Neural progenitor cell (in vitro differentiated cells): ENCODE data around the gene PHETA1. TPM values are rescaled to one million over a fixed set of nuclear protein-coding genes. Genes with fewer than 3 reads are reported as not detected.
"Not testable (repeated sequence)": the region's sequence is repeated elsewhere in the genome, so short reads cannot be mapped to it uniquely, and the experiment has no call there.

Source experiments
- DNase-seq: peaks from one replicate; pipeline ENCODE4 v3.0.0-alpha.2; 2016; ENCODE audit warnings: low spot score
- H2AFZ ChIP-seq: fragments of 200-600 bp; sonication (generic); replicated peaks from 2 replicates; pipeline ENCODE4 v1.6.1; 2016; ENCODE audit warnings: antibody characterized with exemption
- H3F3A ChIP-seq: fragments of 200-600 bp; sonication (generic); 2 replicates; pipeline ENCODE4 v1.6.1; 2016; ENCODE audit warnings: antibody characterized with exemption, low read depth
- H3K27ac ChIP-seq: fragments of 200-600 bp; sonication (generic); 2 replicates; pipeline ENCODE4 v1.5.1; 2016; ENCODE audit warnings: mild to moderate bottlenecking
- H3K27me3 ChIP-seq: fragments of 200-600 bp; sonication (generic); 2 replicates; pipeline ENCODE4 v1.6.1; 2016; ENCODE audit warnings: mild to moderate bottlenecking, moderate library complexity
- H3K36me3 ChIP-seq: fragments of 200-600 bp; sonication (generic); 2 replicates; pipeline ENCODE4 v1.5.1; 2016
- H3K4me1 ChIP-seq: fragments of 200-600 bp; sonication (generic); 2 replicates; pipeline ENCODE4 v1.6.1; 2016; ENCODE audit warnings: mixed run types
- H3K4me2 ChIP-seq: fragments of 200-600 bp; sonication (generic); 2 replicates; pipeline ENCODE4 v1.6.1; 2016
- H3K4me3 ChIP-seq: fragments of 200-600 bp; sonication (generic); 2 replicates; pipeline ENCODE4 v1.5.1; 2016
- H3K79me2 ChIP-seq: fragments of 200-600 bp; sonication (generic); 2 replicates; pipeline ENCODE4 v1.6.1; 2016; ENCODE audit warnings: low read depth
- H3K9ac ChIP-seq: fragments of 200-600 bp; sonication (generic); 2 replicates; pipeline ENCODE4 v1.6.1; 2016
- H3K9me3 ChIP-seq: fragments of 200-600 bp; sonication (generic); 2 replicates; pipeline ENCODE4 v1.5.1; 2016; ENCODE audit warnings: low read depth
- H4K20me1 ChIP-seq: fragments of 200-600 bp; sonication (generic); 2 replicates; pipeline ENCODE4 v1.6.1; 2016; ENCODE audit warnings: low read depth
- H3K27ac Mint-ChIP-seq: 3 replicates; pipeline ENCODE4 v1.8.0; 2021; ENCODE audit warnings: mixed read lengths
- H3K27me3 Mint-ChIP-seq: 2 replicates; pipeline ENCODE4 v1.8.0; 2022; ENCODE audit warnings: low read depth, mild to moderate bottlenecking, inconsistent platforms, moderate library complexity, mixed read lengths; ENCODE audit not compliant: insufficient read depth
- H3K36me3 Mint-ChIP-seq: 3 replicates; pipeline ENCODE4 v1.8.0; 2021; ENCODE audit warnings: mixed read lengths
- H3K4me1 Mint-ChIP-seq: 3 replicates; pipeline ENCODE4 v1.8.0; 2021; ENCODE audit warnings: mixed read lengths
- H3K4me3 Mint-ChIP-seq: 3 replicates; pipeline ENCODE4 v1.8.0; 2021; ENCODE audit warnings: mild to moderate bottlenecking, moderate library complexity, mixed read lengths
- H3K9me3 Mint-ChIP-seq: 3 replicates; pipeline ENCODE4 v1.8.0; 2020; ENCODE audit warnings: mixed read lengths
- EZH2 ChIP-seq: fragments of 200-600 bp; sonication (generic); IDR thresholded peaks from 2 replicates; pipeline ENCODE4 v1.6.1; 2017; ENCODE audit warnings: antibody characterized with exemption, mild to moderate bottlenecking, moderate library complexity
- EZH2phosphoT487 ChIP-seq: fragments of 200-600 bp; sonication (generic); IDR thresholded peaks from 2 replicates; pipeline ENCODE4 v1.6.1; 2017; ENCODE audit warnings: antibody characterized with exemption
- total RNA-seq: library from RNA; depleted of rRNA; stranded (reverse); fragments of >200 nt; gene quantifications from 2 replicates; pipeline ENCODE4 v1.2.3, GENCODE V29; 2015; ENCODE audit warnings: low replicate concordance
- TF ChIP-seq, protein P1 (sequence below): fragments of 200-600 bp; sonication (generic); IDR thresholded peaks from 2 replicates; pipeline ENCODE4 v1.5.1; 2017; ENCODE audit warnings: antibody characterized with exemption, mild to moderate bottlenecking

Gene PHETA1
- total RNA-seq, 1 donor from 2014 or later = 1.5 TPM

DNA sequence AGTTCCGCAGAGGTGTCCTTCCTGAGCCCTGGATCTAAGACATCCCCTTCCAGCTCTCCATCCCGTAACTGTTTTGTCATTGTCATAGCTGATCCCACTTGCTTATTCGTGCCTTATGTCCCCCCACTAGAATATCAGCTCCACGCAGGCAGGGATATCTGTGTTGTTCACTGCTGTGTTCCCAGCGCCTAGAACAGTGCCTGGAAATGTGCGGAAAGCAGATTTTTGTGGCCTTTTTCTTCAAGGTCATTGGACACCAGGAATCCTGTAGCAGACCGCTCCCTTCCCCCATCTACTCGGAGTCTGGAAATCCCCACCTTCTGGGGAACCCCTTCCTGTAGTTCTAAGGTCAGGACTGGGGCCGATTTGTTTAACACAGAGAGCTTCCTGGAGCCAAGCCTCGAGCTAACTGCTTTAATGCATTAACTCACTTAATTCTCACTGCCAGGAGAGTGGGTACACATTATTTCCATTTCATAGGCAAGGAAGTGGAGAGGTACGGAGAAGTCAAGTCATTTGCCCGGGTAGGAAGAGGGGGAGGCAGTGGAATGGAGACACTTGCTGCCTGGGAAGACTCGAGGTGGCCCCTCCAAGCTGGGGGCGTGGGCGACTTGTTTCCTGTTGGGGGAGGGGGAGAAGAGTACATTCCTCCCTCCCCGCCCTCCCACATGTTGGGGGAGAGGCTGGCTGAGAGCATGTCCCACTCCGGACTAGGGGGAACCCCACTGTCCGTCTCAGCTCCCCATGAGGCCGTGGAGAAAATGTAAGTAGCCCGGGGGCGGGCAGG lies 35.7 kb upstream of the PHETA1 start:
- no peaks in the 10 kb centered on the region for H3K36me3 ChIP-seq
- peak overlapping the region; percentile 75 for H3K4me2 ChIP-seq
- H3K9ac ChIP-seq = no peak overlapping the region
- no peaks in the 10 kb centered on the region for H3K9me3 ChIP-seq
- H2AFZ ChIP-seq = no peak overlapping the region
- peak; percentile 57 for DNase-seq
- peaks cover 32% of the 10 kb centered on the region for H3K4me1 Mint-ChIP-seq
- H3K27me3 ChIP-seq = peaks cover 37% of the 10 kb centered on the region
- peak overlapping the region; percentile 79 for H3K4me3 ChIP-seq
- H3K79me2 ChIP-seq = peaks cover 11% of the 10 kb centered on the region
- H3K27me3 Mint-ChIP-seq = peaks cover 18% of the 10 kb centered on the region
- no peaks in the 10 kb centered on the region for H3K36me3 Mint-ChIP-seq
- no peak overlapping the region for H3K27ac Mint-ChIP-seq
- H3F3A ChIP-seq = peaks cover 45% of the 10 kb centered on the region
- H3K4me3 Mint-ChIP-seq = peak overlapping the region; percentile 85
- H3K27ac ChIP-seq = no peak overlapping the region
- peaks cover 2% of the 10 kb centered on the region for H3K9me3 Mint-ChIP-seq
- peaks cover 4% of the 10 kb centered on the region for H4K20me1 ChIP-seq
- TF ChIP-seq EZH2 (no peak), EZH2phosphoT487 (no peak)
- TF ChIP-seq, protein P1, sequence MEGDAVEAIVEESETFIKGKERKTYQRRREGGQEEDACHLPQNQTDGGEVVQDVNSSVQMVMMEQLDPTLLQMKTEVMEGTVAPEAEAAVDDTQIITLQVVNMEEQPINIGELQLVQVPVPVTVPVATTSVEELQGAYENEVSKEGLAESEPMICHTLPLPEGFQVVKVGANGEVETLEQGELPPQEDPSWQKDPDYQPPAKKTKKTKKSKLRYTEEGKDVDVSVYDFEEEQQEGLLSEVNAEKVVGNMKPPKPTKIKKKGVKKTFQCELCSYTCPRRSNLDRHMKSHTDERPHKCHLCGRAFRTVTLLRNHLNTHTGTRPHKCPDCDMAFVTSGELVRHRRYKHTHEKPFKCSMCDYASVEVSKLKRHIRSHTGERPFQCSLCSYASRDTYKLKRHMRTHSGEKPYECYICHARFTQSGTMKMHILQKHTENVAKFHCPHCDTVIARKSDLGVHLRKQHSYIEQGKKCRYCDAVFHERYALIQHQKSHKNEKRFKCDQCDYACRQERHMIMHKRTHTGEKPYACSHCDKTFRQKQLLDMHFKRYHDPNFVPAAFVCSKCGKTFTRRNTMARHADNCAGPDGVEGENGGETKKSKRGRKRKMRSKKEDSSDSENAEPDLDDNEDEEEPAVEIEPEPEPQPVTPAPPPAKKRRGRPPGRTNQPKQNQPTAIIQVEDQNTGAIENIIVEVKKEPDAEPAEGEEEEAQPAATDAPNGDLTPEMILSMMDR = no peak
- H3K4me1 ChIP-seq = peaks cover 14% of the 10 kb centered on the region

DNA sequence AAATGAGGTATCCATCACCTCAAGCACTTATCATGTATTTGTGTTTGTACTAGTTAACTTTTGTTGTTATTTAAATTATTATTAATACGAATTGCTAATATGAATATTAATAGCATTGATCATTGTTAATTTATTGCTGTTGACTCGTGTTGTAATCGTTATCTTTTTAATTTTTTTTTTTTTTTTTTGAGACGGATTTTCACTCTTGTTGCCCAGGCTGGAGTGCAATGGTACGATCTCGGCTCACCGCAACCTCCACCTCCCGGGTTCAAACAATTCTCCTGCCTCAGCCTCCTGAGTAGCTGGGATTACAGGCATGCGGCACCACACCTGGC lies 33.6 kb upstream of the PHETA1 start:
- not testable (repeated sequence) for H3K9me3 ChIP-seq, H3K27ac ChIP-seq, DNase-seq, H3K4me3 ChIP-seq, H3K27ac Mint-ChIP-seq, H2AFZ ChIP-seq, H3K36me3 ChIP-seq, H3K79me2 ChIP-seq, H3K9ac ChIP-seq, H3K4me3 Mint-ChIP-seq, H3K9me3 Mint-ChIP-seq, H3K4me2 ChIP-seq, H3K36me3 Mint-ChIP-seq, H4K20me1 ChIP-seq
- peaks cover 37% of the 10 kb centered on the region for H3K27me3 ChIP-seq
- peaks cover 41% of the 10 kb centered on the region for H3F3A ChIP-seq
- H3K27me3 Mint-ChIP-seq = peaks cover 19% of the 10 kb centered on the region
- H3K4me1 Mint-ChIP-seq = peaks cover 26% of the 10 kb centered on the region
- H3K4me1 ChIP-seq = peaks cover 14% of the 10 kb centered on the region

DNA sequence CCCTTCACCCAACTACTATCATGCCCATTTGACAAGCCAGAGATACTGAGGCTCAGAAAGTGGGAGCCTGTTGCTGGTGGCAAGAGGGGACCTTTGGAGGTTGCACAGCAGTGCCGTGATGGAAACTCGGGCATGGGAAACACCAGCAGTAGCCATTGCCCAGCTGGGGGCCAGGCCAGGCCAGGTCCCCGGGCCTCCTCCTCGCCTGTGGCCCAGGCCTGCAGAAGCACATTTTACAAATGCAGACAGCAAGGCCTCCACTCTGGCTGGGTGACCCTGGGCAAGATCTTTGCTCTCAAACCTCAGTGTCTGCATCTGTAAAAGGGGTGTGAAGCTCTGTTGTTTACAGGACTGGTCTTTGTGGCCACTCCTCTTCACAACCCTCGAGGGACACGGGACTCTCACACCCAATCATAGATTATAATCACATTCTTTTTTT lies 32.3 kb upstream of the PHETA1 start:
- Mint-ChIP-seq H3K9me3 (peaks cover 2% of the 10 kb centered on the region), H3K27me3 (peaks cover 17% of the 10 kb centered on the region), H3K4me1 (peaks cover 19% of the 10 kb centered on the region), H3K4me3 (no peak overlapping the region), H3K36me3 (no peaks in the 10 kb centered on the region), H3K27ac (no peak overlapping the region)
- Histone ChIP-seq H4K20me1 (no peaks in the 10 kb centered on the region), H3K9ac (no peak overlapping the region), H3K4me2 (no peak overlapping the region), H2AFZ (no peak overlapping the region), H3K4me3 (no peak overlapping the region), H3K79me2 (no peaks in the 10 kb centered on the region), H3K27ac (no peak overlapping the region), H3K4me1 (peaks cover 1% of the 10 kb centered on the region), H3K27me3 (peaks cover 27% of the 10 kb centered on the region), H3F3A (peaks cover 30% of the 10 kb centered on the region), H3K9me3 (no peaks in the 10 kb centered on the region), H3K36me3 (no peaks in the 10 kb centered on the region)
- DNase-seq = no peak
- TF ChIP-seq, protein P1 = no peak
- TF ChIP-seq EZH2phosphoT487 = no peak
- no peak for TF ChIP-seq EZH2

DNA sequence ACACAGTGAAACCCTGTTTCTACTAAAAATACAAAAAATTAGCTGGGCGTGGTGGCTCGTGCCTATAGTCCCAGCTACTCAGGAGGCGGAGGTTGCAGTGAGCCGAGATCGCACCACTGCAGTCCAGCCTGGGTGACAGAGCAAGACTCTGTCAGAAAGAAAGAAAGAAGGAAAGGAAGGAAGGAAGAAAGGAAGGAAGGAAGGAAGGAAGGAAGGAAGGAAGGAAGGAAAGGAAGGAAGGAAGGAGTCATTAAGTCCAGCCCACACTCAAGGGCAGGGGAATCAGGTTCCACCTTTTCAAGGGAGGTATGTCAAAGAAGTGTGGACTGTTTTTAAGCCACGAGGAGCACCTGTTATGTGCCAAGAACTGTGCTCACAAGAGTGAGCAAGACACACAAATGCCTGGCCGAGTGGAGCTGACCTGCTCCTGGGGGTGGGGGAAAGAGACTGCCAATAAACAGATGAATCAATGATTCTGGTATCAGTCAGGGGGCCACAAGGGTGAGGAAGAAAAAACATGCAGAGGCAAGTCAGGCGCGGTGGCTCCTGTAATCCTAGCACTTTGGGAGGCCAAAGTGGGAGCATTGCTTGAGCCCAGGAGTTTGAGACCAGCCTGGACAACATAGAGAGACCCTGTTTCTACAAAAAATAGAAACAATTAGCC lies 31.0 kb upstream of the PHETA1 start:
- H3K27ac ChIP-seq, H4K20me1 ChIP-seq, H3K79me2 ChIP-seq, H2AFZ ChIP-seq, H3K36me3 Mint-ChIP-seq, H3K4me1 ChIP-seq, H3K9ac ChIP-seq, H3K4me2 ChIP-seq, H3K4me3 Mint-ChIP-seq, H3K27ac Mint-ChIP-seq, H3K36me3 ChIP-seq, H3K4me3 ChIP-seq, H3K9me3 ChIP-seq, H3K9me3 Mint-ChIP-seq, DNase-seq: not testable (repeated sequence)
- peaks cover 30% of the 10 kb centered on the region for H3F3A ChIP-seq
- Mint-ChIP-seq H3K27me3 (peaks cover 17% of the 10 kb centered on the region), H3K4me1 (peaks cover 19% of the 10 kb centered on the region)
- H3K27me3 ChIP-seq = peaks cover 20% of the 10 kb centered on the region
